Endodermal cell (in vitro differentiated cells): ENCODE measurements around the gene SYTL5. TPM values are rescaled to one million over a fixed set of nuclear protein-coding genes. Genes with fewer than 3 reads are reported as not detected.

Experiments
- DNase-seq: peaks from one replicate; pipeline ENCODE4 v3.0.0-alpha.2; 2017
- H3K27ac ChIP-seq: 2 replicates; pipeline ENCODE4 v1.5.1; 2013; ENCODE audit warnings: mild to moderate bottlenecking, low read depth, low read length, moderate library complexity
- H3K27me3 ChIP-seq: 2 replicates; pipeline ENCODE4 v1.6.1; 2013; ENCODE audit warnings: mild to moderate bottlenecking, low read length, moderate library complexity; ENCODE audit not compliant: insufficient read depth, control insufficient read depth, poor library complexity, severe bottlenecking
- H3K36me3 ChIP-seq: 2 replicates; pipeline ENCODE4 v1.7.0; 2013; ENCODE audit warnings: mild to moderate bottlenecking, low read length, moderate library complexity; ENCODE audit not compliant: control insufficient read depth, insufficient read depth
- H3K4me1 ChIP-seq: one replicate; pipeline ENCODE4 v1.7.0; 2013; ENCODE audit warnings: low read length; ENCODE audit not compliant: control insufficient read depth, insufficient read depth
- H3K4me3 ChIP-seq: 2 replicates; pipeline ENCODE4 v1.5.1; 2013; ENCODE audit warnings: mild to moderate bottlenecking, low read length, moderate library complexity
- H3K9ac ChIP-seq: 2 replicates; pipeline ENCODE4 v1.6.1; 2013; ENCODE audit warnings: mild to moderate bottlenecking, low read length, moderate library complexity; ENCODE audit not compliant: poor library complexity, severe bottlenecking; ENCODE audit errors: extremely low read depth
- H3K9me3 ChIP-seq: 2 replicates; pipeline ENCODE4 v1.6.1; 2013; ENCODE audit warnings: mild to moderate bottlenecking, low read length, moderate library complexity; ENCODE audit not compliant: control insufficient read depth
- H3K27ac Mint-ChIP-seq: 2 replicates; pipeline ENCODE4 v1.8.0; 2020; ENCODE audit warnings: mixed read lengths
- H3K27me3 Mint-ChIP-seq: 2 replicates; pipeline ENCODE4 v1.8.0; 2021; ENCODE audit warnings: mild to moderate bottlenecking, mixed read lengths; ENCODE audit not compliant: insufficient read depth
- H3K36me3 Mint-ChIP-seq: 2 replicates; pipeline ENCODE4 v1.8.0; 2020; ENCODE audit warnings: low read depth, mixed read lengths
- H3K4me1 Mint-ChIP-seq: 2 replicates; pipeline ENCODE4 v1.8.0; 2020; ENCODE audit warnings: mixed read lengths
- H3K4me3 Mint-ChIP-seq: 2 replicates; pipeline ENCODE4 v1.8.0; 2020; ENCODE audit warnings: mild to moderate bottlenecking, moderate library complexity, mixed read lengths
- H3K9me3 Mint-ChIP-seq: 2 replicates; pipeline ENCODE4 v1.8.0; 2020; ENCODE audit warnings: mild to moderate bottlenecking, mixed read lengths
- CTCF ChIP-seq: fragments of 200-600 bp; sonication (generic); conservative IDR thresholded peaks from 2 replicates; pipeline ENCODE4 v1.5.0; 2021; ENCODE audit warnings: antibody characterized with exemption, mild to moderate bottlenecking
- WGBS, 2 experiments: methylation state at CpG; one replicate each; pipeline versions ENCODE4 v1.1.5 to v1.1.7; 2013; ENCODE audit warnings: missing lambda C conversion rate in 2 of 2, mixed read lengths in 1 of 2; ENCODE audit not compliant: insufficient coverage in 1 of 2, insufficient read length in 1 of 2; 5-methylcytosine and 5-hydroxymethylcytosine counted together
- total RNA-seq, 2 donors: library from RNA; stranded (reverse); fragmentation: NEBNext Ultra II Directional in 1 of 2; extraction: Animal tissue kit (Norgen Biotek cat#: 25700) in 1 of 2; gene quantifications; 2 replicates in 1 of 2; 3 replicates in 1 of 2; pipeline ENCODE4 v1.2.1, GENCODE V29; 2021

The SYTL5 gene
- total RNA-seq, 2 donors from 2014 or later = 8.1 to 8.6 TPM

- Histone ChIP-seq H3K27me3 (no peaks in the 10 kb centered on the region), H3K9me3 (no peaks in the 10 kb centered on the region), H3K36me3 (no peaks in the 10 kb centered on the region), H3K4me3 (no peak overlapping the region), H3K27ac (no peak overlapping the region), H3K4me1 (no peaks in the 10 kb centered on the region), H3K9ac (no peak overlapping the region)
- no peak for TF ChIP-seq CTCF
- H3K9me3 Mint-ChIP-seq = peaks cover 43% of the 10 kb centered on the region
- no peak overlapping the region for H3K4me3 Mint-ChIP-seq
- H3K27ac Mint-ChIP-seq = no peak overlapping the region
- 91% methylated on average over 5 of the region's 5 CpGs; no CpG with 5 or more reads in 1 of the 2 experiments for WGBS, 2 experiments
- peaks cover 7% of the 10 kb centered on the region for H3K4me1 Mint-ChIP-seq
- H3K27me3 Mint-ChIP-seq = no peaks in the 10 kb centered on the region
- no peaks in the 10 kb centered on the region for H3K36me3 Mint-ChIP-seq
- no peak for DNase-seq
Measured at GRCh38 chrX:38111196-38111595, 104.8 kb downstream of the SYTL5 start.

GRCh38 chrX:38112566-38112965 lies 106.2 kb downstream of the SYTL5 start:
- Histone ChIP-seq H3K4me1 (no peaks in the 10 kb centered on the region), H3K9me3 (no peaks in the 10 kb centered on the region), H3K27me3 (no peaks in the 10 kb centered on the region), H3K9ac (no peak overlapping the region), H3K36me3 (no peaks in the 10 kb centered on the region), H3K27ac (no peak overlapping the region), H3K4me3 (no peak overlapping the region)
- DNase-seq = no peak
- Mint-ChIP-seq H3K4me1 (peaks cover 7% of the 10 kb centered on the region), H3K36me3 (no peaks in the 10 kb centered on the region), H3K27ac (no peak overlapping the region), H3K9me3 (peaks cover 49% of the 10 kb centered on the region), H3K27me3 (no peaks in the 10 kb centered on the region), H3K4me3 (no peak overlapping the region)
- 89 to 100% methylated on average over 2 to 4 of the region's 4 CpGs for WGBS, 2 experiments
- TF ChIP-seq CTCF = no peak

GRCh38 chrX:38116706-38117105 lies 110.4 kb downstream of the SYTL5 start:
- 88% methylated on average over 1 of the region's 1 CpG; no CpG with 5 or more reads in 1 of the 2 experiments for WGBS, 2 experiments
- Histone ChIP-seq H3K27me3 (no peaks in the 10 kb centered on the region), H3K4me1 (no peaks in the 10 kb centered on the region), H3K27ac (no peak overlapping the region), H3K36me3 (no peaks in the 10 kb centered on the region), H3K9ac (no peak overlapping the region), H3K4me3 (no peak overlapping the region), H3K9me3 (no peaks in the 10 kb centered on the region)
- Mint-ChIP-seq H3K4me3 (no peak overlapping the region), H3K27ac (no peak overlapping the region), H3K36me3 (no peaks in the 10 kb centered on the region), H3K9me3 (peaks cover 39% of the 10 kb centered on the region), H3K27me3 (no peaks in the 10 kb centered on the region), H3K4me1 (no peaks in the 10 kb centered on the region)
- DNase-seq = no peak
- TF ChIP-seq CTCF = no peak
